HuH-7 (cell line): ENCODE measurements around the gene UBA7.
"Not testable (repeated sequence)": the region's sequence is repeated elsewhere in the genome, so short reads cannot be mapped to it uniquely, and the experiment has no call there.

Experiments
- DNase-seq: peaks from one replicate; pipeline ENCODE4 v3.0.0; 2011; ENCODE audit warnings: low spot score

The UBA7 gene

DNA sequence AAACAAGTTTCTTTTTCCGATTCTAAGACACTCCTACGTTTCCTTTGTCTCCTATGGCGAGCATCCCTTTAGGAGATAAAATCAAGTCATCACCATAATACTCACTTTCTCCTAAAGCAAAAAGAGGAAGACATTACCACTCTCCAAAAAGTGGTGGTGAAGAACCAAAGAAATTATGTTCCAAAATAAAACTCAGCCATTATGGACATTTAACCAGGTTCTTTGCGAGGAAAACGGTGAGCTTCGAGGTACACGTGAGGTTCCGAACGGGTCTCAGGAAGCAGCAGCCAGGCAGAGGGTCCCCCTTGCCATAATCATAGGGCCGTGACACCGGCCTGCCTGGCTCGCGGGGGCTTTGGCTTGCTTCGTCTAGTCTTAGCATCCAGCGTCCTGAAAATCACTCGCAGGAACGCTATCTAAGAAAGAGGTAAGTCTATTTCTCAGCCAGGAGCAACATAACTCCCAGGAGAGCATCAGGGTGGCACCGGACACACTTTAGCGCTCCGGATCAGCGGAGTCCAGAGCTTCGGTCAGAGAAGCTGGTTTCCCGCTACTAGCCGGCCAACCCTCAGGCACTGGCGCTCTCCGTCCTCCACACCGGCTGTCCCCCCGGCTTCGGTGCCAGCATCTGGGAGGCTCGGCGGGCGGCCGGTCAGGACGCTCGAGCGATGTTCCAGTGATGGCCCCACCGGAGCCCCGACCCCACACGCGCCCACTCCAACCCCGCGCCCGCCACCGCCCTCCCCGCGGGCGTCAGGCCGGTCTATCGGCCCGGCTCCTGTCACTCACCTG is 28.0 kb downstream of the UBA7 start:
- DNase-seq: peak; percentile 40

- not testable (repeated sequence) for DNase-seq
Measured at GRCh38 chr3:49782277-49782676, 31.5 kb downstream of the UBA7 start.

DNA sequence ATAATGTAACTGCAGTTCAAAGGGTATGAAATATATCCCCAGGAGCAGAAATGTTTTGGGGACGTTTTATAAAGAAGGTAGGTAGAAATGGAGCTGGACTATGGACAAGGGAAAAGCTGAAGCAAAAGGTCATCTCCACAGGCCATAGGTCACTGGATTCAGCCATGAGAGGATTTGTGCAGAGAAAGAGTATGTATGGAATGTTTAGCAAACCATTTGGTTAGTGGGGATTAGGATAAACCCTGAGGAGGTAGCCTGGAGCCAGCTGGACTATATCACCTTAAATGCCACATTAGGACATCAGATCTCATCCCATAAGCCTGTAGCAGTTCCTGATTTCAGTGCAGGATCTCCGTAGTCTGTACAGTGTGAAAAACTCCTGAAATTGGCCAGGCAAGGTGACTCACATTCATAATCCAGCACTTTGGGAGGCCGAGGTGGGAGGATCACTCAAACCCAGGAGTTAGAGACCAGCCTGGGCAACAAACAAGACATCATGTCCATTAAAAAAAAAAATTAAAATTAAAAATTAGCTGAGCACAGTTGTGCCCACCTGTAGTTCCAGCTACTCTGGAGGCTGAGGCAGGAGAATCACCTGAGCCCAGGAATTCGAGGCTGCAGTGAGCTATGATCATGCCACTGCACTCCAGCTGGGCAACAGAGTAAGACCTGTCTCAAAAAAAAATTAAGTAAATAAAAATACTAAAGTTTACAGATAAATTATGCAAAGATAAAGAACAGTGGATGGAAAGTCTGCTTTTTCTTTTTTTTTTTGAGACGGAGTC is 32.1 kb downstream of the UBA7 start:
- DNase-seq: no peak

GRCh38 chr3:49780975-49781365 is 32.8 kb downstream of the UBA7 start:
- DNase-seq: not testable (repeated sequence)

GRCh38 chr3:49780080-49780974 is 33.4 kb downstream of the UBA7 start:
- DNase-seq: no peak

- DNase-seq: no peak
Measured at GRCh38 chr3:49779358-49780079, 34.2 kb downstream of the UBA7 start.

GRCh38 chr3:49776101-49776500 is 37.7 kb downstream of the UBA7 start:
- not testable (repeated sequence) for DNase-seq

- DNase-seq: no peak
Measured at GRCh38 chr3:49775538-49775937, 38.2 kb downstream of the UBA7 start.

GRCh38 chr3:49772703-49773102 is 41.0 kb downstream of the UBA7 start:
- no peak for DNase-seq

- DNase-seq: no peak
Measured at GRCh38 chr3:49771340-49771938, 42.3 kb downstream of the UBA7 start.

- DNase-seq: no peak
Measured at GRCh38 chr3:49769926-49770325, 43.8 kb downstream of the UBA7 start.

DNA sequence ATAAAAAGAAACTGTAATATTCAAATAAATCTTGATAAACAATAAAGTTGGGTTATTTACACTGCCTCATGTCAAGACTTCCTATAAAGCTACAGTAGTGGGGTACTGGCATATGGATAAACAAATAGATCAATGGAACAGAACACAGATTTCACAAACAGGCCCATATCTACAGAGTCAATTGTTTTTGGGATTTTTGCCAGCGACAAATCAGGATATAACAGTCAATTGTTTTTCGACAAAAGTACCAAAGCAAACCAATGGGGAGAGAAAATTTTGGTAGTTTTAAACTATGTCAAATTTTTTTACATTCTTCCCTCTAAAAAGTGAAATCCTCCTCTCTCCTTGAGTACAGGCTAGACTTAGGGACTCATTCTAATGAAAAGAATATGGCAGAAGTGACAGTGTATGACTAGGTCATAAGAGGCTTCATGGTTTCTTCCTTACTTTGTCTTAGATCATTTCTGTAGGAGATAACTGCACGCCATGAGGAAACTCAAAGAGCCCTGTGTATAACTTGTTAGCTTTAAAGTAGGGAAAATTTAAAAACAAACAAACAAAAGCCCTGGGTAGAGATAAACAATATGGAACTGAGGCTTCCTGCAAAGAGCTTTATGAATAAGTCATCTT is 44.4 kb downstream of the UBA7 start:
- no peak for DNase-seq

DNA sequence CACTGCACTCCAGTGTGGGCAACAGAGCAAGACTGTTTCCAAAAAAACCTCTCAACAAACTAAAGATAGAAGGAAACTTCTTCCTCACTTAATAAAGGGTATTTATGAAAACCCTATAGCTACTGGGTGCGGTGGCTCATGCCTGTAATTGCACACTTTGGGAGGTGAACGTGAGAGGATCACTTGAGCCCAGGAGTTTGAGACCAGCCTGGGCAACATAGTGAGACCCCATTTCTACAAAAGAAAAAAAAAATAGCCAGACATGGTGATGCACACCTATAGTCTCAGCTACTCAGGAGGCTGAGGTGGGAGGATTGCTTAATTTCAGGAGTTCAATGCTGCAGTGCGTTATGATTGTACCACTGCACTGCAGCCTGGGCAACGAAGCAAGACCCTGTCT is 49.8 kb downstream of the UBA7 start:
- DNase-seq: no peak

GRCh38 chr3:49761661-49762060 is 52.1 kb downstream of the UBA7 start:
- no peak for DNase-seq

GRCh38 chr3:49759226-49759625 is 54.5 kb downstream of the UBA7 start:
- DNase-seq: no peak

GRCh38 chr3:49757197-49757596 is 56.6 kb downstream of the UBA7 start:
- no peak for DNase-seq

DNA sequence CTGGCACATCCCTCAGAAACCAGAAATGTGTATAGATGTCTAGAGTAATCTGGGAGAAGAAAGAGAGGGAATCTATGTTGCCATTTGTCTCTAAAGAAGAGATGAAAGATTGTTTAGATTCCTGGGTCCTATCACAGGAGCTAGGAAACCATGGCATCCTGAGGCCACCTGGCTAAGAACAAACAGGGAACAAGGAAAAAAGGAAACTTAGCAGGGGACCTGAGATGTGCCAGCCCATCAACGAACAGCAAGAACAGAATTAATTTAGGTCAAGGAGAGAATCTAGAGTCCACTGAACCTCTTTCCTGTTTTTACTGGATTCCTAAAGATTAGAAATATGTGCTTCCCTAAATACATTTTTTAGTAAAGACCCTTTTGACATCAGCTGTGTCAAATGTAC is 57.7 kb downstream of the UBA7 start:
- no peak for DNase-seq
